HG02852 (cell line): Measurements from ENCODE around the gene LAMA4.

Experiments
- ATAC-seq: cut with Tn5 transposase; IDR thresholded peaks from one replicate; pipeline ENCODE4 v1.9.1; 2021; ENCODE audit warnings: mild to moderate bottlenecking, moderate library complexity; ENCODE audit not compliant: unreplicated experiment

Gene LAMA4, protein sequence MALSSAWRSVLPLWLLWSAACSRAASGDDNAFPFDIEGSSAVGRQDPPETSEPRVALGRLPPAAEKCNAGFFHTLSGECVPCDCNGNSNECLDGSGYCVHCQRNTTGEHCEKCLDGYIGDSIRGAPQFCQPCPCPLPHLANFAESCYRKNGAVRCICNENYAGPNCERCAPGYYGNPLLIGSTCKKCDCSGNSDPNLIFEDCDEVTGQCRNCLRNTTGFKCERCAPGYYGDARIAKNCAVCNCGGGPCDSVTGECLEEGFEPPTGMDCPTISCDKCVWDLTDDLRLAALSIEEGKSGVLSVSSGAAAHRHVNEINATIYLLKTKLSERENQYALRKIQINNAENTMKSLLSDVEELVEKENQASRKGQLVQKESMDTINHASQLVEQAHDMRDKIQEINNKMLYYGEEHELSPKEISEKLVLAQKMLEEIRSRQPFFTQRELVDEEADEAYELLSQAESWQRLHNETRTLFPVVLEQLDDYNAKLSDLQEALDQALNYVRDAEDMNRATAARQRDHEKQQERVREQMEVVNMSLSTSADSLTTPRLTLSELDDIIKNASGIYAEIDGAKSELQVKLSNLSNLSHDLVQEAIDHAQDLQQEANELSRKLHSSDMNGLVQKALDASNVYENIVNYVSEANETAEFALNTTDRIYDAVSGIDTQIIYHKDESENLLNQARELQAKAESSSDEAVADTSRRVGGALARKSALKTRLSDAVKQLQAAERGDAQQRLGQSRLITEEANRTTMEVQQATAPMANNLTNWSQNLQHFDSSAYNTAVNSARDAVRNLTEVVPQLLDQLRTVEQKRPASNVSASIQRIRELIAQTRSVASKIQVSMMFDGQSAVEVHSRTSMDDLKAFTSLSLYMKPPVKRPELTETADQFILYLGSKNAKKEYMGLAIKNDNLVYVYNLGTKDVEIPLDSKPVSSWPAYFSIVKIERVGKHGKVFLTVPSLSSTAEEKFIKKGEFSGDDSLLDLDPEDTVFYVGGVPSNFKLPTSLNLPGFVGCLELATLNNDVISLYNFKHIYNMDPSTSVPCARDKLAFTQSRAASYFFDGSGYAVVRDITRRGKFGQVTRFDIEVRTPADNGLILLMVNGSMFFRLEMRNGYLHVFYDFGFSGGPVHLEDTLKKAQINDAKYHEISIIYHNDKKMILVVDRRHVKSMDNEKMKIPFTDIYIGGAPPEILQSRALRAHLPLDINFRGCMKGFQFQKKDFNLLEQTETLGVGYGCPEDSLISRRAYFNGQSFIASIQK (N-terminal part only)

DNA sequence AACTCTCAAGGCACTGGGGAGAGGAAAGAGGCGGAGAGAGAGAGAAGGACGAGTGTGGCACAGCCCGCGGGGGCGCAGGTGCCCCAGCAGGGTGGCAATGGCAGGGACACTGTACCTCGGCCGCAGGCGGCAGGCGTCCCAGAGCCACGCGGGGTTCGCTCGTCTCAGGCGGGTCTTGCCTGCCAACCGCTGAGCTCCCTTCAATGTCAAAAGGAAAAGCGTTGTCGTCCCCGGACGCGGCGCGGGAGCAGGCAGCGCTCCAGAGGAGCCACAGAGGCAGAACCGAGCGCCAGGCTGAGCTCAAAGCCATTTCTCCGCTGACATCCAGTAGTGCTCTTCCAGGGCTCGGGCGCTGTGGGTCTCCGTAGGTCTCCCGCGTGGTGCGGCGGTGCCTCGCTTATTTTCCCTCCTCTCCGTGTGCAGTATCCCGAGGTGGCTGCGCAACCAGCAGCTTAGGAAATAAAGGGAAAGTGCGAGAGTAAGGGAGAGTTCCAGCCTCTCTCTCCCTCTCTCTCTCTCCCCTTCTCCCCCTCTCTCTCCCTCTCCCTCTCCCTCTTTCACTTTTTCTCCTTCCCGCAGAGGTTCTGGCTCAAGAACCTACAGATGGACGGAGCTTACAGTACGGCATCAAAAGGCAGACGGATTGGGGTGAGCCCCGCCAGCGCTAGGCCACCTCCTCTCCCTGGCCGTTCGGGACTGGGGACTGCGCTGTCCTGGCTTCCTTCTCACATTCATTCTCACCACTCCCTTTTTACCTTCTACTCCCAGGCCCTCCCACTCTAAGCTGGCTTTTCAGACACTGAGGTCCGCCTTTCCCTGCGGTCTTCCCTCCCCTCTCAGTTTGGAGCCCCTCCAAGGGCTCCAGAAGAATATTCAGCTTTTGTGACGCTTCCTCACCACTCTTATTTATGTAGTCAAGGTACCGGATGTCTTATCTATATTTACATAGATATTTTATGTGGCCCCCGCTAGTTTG is at the start of gene LAMA4:
TSS of gene LAMA4 (minus strand) at position 727 of the 976 bp plus-strand sequence. CDS start at position 310, 417 bp downstream.
- no peak for ATAC-seq

DNA sequence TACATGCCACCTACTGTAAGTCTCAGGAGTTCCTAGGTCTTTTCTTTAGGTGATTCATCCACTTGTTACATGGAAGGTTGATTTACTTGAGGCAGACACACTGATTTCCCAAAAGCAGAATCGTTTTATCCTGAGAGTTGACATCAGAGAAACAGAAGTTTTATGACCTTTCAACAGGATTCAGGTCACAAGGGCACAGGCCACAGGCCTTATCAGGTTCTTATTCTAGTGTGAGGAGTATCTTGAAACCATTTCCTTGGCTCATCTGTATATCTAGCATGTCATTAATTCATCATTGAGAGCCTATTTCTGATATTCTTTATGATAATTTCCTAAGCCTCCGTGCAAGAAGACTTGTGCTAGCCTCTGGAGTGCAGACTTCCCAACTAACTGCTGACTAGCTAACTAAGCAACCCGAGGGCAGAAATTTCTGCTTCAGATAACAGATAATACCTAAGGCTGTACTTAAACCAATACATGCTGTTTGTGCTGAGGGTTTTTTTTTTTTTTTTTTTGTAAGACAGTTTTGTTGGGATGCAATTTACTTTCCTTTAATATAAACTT is 47.9 kb upstream of the LAMA4 start:
- ATAC-seq = no peak

DNA sequence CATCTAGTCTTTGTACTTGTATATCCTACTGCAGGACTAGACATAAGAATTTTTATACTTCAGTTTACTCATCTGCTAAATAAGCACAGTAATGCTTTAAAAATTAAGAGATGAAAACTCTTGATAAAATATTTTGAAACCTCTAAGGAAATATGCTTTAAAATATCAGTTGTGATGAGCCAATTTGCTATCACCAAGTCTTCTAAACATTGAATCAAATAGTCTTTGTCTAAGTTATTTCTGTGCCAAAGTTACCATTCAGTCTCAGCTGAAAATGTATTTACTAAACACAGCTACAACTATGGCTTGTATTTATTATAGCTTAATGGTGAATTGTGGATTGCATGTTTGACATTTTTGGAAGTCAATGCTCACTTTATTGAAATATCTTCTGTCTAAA is 46.5 kb upstream of the LAMA4 start:
- ATAC-seq = no peak

DNA sequence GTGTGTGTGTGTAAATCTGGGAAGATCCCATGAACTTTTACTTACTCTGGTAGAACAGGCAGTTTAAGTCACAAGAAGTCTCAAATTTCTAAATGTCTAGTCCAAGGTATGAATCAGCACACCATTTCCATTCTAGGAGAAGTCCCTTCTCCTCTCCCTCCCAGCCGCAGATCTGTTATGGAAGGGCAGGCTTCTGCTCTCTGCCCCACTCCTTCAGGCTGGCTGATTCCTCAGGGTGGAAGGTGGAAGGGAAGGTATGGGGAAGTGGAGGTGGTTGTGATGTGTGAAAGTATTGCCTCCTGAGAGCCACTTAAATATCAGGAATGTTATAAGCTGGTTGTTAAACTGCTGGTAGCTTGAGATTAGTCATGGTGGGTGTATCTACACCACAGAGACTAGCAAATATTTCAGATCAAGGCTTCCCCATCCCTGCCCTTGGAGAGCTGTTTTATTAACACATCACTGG is 44.5 kb upstream of the LAMA4 start:
- ATAC-seq = no peak

DNA sequence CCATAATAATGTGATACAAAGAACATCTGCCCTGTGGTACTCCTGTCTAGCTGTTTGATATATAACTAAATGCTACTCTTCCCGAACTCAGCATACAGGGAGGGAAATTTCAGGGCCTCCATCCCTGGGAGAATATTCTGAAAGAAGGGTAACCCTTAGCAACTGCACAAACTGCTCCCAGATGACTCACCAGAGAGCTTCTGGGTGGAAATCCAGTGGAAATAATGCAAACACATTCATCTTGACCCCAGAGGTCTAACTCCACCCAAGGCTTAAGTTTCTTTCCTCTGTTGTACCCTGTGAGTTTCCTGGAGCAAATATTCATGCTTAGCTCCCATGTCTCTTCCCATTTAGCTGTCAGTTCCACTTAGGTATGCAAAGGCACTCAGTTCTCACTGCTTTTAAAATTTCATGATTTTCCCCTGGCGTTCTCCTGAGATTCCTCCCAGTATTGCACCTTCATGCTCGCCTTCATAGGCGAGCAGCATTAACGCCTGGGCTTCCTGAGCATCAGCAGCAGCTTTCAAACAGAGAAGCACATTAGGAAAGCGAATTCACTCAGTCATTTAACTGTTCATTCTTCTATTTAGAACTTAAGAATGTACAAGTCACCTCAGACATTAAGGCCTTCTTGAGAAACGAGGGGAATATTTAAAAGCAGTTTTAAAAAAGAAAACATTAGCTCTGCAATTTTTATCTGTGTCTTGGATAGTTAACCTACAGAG is 43.8 kb upstream of the LAMA4 start:
- ATAC-seq = no peak

DNA sequence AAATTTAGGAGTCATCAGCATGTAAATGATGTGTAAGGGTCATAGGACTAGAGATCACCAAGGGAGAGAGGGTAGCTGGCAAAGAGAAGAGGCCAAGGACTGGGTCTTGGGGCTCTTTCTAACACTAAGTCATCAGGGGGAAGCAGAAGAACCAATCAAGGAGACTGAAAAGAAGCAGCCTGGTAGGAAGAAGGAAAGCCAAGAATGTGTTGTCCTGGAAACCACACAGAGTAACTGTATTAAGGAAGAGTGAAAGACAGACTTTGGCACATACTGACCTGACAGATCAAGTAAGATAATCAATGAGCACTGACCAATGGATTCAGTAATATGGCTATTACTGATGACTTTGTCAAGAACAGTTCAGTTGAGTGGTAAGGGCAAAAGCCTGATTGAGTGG is 42.3 kb upstream of the LAMA4 start:
- no peak for ATAC-seq

DNA sequence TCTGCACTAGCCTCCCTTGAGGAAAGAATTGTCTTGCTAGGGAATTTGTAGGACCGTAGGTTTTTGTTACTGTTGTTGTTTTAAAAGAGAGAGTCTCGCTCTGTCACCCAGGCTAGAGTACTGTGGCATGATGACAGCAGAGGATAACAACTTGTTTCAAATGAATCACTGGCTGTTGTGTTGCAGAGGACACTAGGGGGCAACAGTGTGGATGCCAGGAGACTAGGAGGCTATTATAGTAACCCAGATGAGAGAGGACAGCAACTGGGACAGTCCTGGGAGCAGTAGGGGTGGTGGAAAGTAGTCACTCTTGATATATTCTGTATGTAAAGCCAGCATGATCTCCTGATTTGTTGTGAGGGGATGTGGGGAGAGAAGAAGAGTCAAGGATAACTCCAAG is 41.8 kb upstream of the LAMA4 start:
- peak; percentile 61 for ATAC-seq

DNA sequence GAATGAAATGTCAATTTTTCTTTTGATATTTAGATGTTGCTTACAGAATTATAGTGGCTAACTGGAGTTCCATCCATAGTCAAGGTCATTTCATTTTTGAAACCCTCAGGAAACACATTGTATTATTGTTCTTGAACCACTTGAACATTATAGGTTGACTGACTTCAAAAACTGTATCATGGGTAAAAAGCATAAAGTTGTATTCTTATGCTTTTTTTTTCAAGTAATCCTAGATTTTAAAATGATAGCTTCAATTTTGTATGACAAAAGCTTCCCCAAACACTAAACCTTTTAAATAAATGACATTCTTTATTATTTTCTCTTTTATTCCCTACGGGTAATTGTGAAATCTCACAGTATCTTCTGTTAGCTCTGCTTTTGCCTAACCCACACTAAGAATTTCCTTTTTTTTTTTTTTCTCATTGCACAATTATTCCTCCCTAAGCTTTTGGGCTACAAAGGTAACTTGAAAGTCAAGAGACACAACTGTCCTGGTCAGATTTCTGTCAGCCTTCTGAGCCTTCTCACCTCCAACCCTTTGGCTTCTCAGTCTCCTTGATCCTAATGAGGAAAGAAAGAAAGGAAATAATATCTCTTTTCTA is 36.9 kb upstream of the LAMA4 start:
- no peak for ATAC-seq

DNA sequence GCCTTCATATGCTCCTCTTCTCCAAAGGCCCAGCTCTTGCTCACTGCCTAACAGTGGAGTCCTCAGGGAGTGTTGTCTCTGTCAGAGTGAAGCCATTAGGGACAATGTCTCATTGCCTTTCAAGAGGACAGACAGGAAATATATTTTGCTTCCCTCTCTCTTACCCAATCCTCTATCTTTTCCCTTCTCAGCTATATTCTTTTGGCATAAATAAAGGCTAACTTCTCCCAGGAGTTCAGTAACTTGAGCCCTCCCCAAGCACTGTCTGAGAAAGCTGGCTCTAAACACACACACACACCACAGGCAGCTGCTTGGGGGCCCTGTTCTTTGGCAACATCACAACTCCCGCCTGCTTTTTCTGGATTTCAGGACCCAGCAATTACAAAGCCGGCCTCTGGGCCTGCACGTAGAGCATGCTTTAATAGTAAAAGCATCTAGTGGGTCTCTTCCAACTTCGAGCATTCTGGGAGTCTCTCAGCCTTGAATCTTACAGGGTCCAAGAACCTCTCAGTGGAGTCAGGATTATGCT is 34.7 kb upstream of the LAMA4 start:
- no peak for ATAC-seq

DNA sequence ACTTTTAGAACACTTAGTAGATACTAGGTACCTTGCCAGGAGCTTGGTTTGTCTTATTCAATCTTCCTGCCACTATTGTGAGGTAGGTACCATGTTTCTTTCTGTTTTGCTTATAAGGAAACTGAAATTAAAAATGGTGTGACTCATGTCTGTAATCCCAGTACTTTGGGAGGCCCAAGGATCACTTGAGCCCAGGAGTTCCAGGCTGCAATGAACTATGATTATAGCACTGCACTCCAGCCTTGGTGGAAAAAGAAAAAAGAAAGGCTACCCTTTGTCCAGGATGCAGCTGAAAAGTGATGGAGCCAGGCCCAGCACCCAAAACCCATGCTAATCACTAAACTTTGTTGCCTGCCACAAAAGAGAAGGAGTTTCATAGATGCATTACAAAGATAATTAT is 34.1 kb upstream of the LAMA4 start:
- ATAC-seq = no peak

DNA sequence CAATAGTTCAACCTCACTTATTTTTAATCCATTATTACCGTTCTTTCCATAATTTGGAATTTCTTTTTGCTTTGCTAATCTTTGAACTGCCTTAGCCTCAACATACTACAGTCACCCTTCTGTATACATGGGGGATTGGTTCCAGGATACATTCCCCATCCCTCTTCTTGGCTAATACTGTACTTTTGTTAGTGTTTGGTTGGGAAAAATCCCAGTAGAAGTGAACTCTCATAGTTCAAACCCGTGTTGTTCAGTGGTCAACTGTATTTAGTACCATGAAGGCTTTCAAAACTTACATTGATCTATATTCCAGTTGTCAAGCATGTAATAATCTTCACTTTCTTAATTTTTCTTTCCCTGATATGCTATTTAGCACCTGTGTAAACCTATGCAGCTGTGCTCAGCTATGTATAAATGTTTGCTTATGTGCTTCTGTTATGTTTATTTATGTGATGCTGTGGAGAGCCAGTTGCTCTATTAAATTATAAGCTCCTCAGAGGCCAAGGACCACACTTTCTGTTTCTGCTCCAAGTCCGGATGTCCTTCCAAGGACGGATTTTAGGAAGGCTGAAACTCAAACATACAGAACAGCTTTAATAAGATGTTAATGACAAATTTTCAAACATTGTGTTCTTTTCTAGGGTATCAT is 33.3 kb upstream of the LAMA4 start:
- no peak for ATAC-seq

DNA sequence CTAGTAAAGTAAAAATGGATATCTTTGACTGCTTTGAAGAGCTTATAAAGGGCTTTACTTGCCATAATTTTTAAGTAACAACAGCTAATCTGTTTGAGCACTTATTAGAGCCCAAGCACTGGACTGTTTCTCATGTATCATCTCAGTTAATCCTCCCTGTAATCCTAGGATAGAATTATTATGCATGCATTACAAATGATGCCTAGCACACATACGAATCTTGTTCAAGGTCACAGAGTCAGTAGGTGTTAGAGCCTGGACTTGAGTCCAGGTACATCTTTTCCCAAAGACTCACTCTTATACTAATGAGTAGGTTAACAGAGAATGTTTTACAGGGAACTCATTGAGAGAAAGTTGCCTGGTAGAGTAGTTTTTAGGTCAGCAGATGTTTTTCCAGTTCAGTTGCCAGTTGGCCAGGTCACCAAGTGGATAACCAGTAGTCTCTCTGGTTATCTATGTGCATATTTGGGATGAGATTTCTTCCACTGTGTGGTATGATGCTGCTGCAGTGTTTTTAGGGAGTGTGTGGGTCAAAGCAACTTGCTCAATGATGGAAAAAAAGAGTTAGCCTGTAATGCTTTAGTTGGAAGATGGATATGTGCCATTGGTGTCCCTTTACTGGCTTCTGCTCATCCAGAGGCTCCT is 32.3 kb upstream of the LAMA4 start:
- no peak for ATAC-seq

DNA sequence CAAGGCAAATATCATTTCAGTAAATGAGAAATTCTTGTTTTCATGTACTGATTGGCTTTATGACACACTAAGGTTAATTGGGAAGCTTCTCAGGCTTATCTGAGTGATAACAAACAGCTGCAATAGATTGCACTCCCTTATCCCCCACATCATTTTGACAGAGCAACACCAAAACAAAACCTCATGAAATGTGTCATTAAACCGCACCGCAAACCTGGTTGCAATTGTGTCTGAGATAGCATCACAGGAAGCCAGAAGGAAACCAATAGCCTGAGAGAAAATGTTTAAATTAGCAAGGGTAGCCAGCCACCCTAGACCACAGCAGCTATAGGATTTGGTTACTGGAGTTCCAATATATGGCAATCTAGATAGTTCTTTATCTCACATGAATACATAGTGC is 31.6 kb upstream of the LAMA4 start:
- ATAC-seq = peak; percentile 88

DNA sequence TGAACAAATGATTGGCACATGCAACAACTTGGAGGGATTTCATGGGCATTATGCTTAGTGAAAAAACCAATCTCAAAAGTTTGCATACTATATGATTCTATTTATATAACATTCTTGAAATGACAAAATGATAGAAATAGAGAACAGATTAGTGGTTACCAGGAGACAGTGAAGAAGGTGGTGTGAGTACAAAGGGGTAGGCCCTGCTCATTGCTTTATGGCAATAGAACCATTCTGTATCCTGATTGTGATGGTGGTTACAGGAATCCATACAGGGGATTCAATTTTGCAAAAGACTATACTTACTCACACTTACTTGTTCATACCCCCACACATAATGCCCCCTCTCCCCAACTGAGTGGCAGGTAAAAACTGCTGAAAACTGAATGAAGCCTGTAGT is 30.2 kb upstream of the LAMA4 start:
- ATAC-seq = no peak

DNA sequence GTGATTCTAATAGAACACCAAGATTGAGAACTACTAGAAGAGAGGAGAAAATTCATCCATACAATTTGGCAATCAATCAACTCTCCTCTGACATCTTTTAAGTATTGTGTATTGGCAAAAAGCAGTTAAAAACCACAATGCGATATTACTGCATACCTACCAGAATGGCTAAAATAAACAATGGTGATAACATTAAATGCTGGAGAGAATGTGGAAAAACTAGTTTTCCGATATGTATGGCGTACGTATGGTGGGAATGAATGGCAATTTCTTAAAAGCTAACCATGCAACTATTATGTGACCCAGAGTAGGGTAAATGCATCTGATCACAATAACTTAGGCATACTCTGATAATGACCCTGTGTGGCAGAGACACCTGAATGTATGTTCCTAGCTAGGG is 29.3 kb upstream of the LAMA4 start:
- ATAC-seq = no peak

DNA sequence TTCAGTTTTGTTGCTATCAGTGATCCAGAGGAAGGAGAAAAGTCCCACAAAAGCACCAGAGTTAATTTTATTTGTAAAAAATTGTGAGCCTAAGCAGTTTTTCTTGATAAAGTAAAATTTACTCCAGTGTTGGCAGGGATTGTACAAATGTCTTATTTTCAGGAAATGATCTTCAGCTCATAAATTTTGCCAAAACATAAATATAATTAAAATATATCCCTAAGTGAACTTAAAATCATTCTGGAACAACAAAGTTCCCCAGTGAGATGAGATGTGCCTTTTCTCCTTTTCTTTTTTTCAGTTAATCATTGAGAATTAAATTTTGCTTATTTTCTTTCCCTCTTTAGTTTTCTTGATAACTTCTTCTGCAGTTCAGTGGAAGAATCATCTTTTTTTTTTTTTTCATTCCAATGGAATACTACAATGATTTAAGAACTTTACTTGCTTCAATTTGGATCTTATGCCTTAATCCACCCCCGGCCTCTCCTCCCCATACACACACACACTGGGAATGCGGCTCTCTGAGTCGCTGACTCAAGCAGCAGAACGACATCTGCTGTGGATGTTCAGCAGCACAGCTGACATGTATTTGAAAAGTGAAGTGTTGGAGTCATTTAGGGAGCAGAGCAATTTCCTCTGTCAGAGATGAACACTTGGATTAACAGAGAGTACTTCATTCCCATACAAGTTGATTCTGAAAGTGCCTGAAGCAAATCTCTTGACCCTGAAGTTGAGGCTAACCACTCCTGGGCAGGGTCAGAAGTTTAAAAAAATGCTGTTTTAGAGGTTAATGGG is 27.7 kb upstream of the LAMA4 start:
- ATAC-seq = no peak
